Measurements from ENCODE around the gene UBAP2L. TPM values are rescaled to one million over a fixed set of nuclear protein-coding genes. Genes with fewer than 3 reads are reported as not detected.

UBAP2L gene
- total and polyA plus RNA-seq, 9 of the 15 experiments (the other 6 are each of a cell fraction or from before 2014, with no cell fraction given) = 75.0 to 245 (median 119) TPM

DNA sequence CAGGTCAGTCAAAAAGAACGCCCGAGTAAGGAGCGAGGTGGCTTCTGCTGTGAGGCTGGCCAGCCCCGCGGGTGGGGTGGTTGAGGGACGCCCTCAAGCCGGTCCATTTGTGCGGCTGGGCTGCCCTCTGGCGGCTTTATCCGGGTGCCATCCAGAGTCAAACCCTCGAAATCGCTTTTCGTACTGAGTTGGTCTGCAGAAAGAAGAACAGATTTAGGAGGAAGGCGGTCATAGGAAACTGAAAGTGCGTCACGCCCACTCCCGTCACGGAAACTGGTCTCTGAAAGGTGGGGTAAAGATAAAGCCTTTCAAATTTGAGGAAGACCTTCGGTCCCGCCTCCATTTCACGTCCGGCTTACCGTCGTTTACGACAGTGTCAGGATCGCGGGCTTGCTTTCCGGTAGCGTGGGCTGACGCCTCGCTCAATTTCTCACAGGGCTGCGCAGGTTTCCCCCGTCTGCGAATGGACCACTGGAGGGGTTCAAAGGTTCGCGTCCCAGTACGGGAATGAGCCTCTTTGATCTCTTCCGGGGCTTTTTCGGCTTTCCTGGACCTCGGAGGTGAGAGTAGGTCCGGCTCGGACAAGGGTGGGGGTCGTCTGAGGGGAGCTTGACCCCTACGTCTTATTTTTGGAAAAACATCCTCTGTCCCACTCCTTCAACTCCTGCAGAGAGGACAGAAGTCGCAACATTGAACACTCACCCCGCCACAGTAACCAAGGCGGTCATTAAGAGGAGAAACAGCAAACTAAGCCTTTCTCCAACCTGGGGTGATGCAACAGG is 51.7 kb downstream of the UBAP2L start, which contains the start of gene HAX1 (continued):
- TF ChIP-seq, protein P1, sequence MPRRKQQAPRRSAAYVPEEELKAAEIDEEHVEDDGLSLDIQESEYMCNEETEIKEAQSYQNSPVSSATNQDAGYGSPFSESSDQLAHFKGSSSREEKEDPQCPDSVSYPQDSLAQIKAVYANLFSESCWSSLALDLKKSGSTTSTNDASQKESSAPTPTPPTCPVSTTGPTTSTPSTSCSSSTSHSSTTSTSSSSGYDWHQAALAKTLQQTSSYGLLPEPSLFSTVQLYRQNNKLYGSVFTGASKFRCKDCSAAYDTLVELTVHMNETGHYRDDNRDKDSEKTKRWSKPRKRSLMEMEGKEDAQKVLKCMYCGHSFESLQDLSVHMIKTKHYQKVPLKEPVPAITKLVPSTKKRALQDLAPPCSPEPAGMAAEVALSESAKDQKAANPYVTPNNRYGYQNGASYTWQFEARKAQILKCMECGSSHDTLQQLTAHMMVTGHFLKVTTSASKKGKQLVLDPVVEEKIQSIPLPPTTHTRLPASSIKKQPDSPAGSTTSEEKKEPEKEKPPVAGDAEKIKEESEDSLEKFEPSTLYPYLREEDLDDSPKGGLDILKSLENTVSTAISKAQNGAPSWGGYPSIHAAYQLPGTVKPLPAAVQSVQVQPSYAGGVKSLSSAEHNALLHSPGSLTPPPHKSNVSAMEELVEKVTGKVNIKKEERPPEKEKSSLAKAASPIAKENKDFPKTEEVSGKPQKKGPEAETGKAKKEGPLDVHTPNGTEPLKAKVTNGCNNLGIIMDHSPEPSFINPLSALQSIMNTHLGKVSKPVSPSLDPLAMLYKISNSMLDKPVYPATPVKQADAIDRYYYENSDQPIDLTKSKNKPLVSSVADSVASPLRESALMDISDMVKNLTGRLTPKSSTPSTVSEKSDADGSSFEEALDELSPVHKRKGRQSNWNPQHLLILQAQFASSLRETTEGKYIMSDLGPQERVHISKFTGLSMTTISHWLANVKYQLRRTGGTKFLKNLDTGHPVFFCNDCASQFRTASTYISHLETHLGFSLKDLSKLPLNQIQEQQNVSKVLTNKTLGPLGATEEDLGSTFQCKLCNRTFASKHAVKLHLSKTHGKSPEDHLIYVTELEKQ (CRISPR knock-in tag; IDR thresholded peaks at IDR 0.05) = no peak
- TF ChIP-seq HDAC2 (IDR thresholded peaks at IDR 0.05) (peak; percentile 89; the same call in 1 of the 2 replicates), NUFIP1 (IDR thresholded peaks at IDR 0.05; ENCODE audit: partially characterized antibody) (no peak), ZBTB8A (IDR thresholded peaks at IDR 0.05; ENCODE audit: partially characterized antibody) (no peak), PREB (CRISPR knock-in tag; IDR thresholded peaks at IDR 0.05) (0 out of 2 replicates have a peak, but pooled peaks have one; percentile 61), FOXJ2 (tag; IDR thresholded peaks at IDR 0.05) (no peak), MTA1 (IDR thresholded peaks at IDR 0.05; ENCODE audit: borderline replicate concordance) (peak; percentile 32; the same call in 1 of the 2 replicates), TBP (optimal IDR thresholded peaks at IDR 0.05; ENCODE audit: low read depth, low read length) (peak; percentile 65), EGR1 (conservative IDR thresholded peaks at IDR 0.05) (peak; percentile 96), IFI16 (CRISPR knock-in tag; IDR thresholded peaks at IDR 0.05) (no peak), ZNF12 (CRISPR knock-in tag; IDR thresholded peaks at IDR 0.05) (no peak), ARID3B (CRISPR knock-in tag; IDR thresholded peaks at IDR 0.05; ENCODE audit: borderline replicate concordance) (no peak), POLR2G (IDR thresholded peaks at IDR 0.05; ENCODE audit: low read depth, low read length) (peak; percentile 81), ZFPM2 (CRISPR knock-in tag; IDR thresholded peaks at IDR 0.05) (no peak), STAG1 (CRISPR knock-in tag; IDR thresholded peaks at IDR 0.05; ENCODE audit: borderline replicate concordance) (peak; percentile 88; the same call in 1 of the 2 replicates), EP400 (IDR thresholded peaks at IDR 0.05) (peak; percentile 88), FOXP1 (CRISPR knock-in tag; IDR thresholded peaks at IDR 0.05) (peak; percentile 67; the same call in 1 of the 2 replicates)
- TF ChIP-seq, protein P2, sequence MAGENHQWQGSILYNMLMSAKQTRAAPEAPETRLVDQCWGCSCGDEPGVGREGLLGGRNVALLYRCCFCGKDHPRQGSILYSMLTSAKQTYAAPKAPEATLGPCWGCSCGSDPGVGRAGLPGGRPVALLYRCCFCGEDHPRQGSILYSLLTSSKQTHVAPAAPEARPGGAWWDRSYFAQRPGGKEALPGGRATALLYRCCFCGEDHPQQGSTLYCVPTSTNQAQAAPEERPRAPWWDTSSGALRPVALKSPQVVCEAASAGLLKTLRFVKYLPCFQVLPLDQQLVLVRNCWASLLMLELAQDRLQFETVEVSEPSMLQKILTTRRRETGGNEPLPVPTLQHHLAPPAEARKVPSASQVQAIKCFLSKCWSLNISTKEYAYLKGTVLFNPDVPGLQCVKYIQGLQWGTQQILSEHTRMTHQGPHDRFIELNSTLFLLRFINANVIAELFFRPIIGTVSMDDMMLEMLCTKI (IDR thresholded peaks at IDR 0.05; ENCODE audit: partially characterized antibody) = no peak
- TF ChIP-seq, protein P3, sequence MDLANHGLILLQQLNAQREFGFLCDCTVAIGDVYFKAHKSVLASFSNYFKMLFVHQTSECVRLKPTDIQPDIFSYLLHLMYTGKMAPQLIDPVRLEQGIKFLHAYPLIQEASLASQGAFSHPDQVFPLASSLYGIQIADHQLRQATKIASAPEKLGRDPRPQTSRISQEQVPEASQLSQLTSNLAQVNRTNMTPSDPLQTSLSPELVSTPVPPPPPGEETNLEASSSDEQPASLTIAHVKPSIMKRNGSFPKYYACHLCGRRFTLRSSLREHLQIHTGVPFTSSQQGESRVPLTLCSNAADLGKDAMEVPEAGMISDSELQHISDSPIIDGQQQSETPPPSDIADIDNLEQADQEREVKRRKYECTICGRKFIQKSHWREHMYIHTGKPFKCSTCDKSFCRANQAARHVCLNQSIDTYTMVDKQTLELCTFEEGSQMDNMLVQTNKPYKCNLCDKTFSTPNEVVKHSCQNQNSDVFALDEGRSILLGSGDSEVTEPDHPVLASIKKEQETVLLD (IDR thresholded peaks at IDR 0.05) = peak; percentile 67; the same call in 1 of the 2 replicates
